ENCODE results near the gene DSG1. TPM values are rescaled to one million over a fixed set of nuclear protein-coding genes. Genes with fewer than 3 reads are reported as not detected.

Gene DSG1
- total and polyA plus RNA-seq, 2 of the 13 experiments (the other 11 are each of a cell fraction or from before 2014, with no cell fraction given), result 0.04 TPM; not detected in 1

- TF ChIP-seq SMAD1 (CRISPR knock-in tag; IDR thresholded peaks at IDR 0.05; ENCODE audit: borderline replicate concordance, low read depth) (no peak), ZNF740 (CRISPR knock-in tag; IDR thresholded peaks at IDR 0.05) (no peak), HDAC1 (CRISPR knock-in tag; IDR thresholded peaks at IDR 0.05) (peak; percentile 64), MEIS1 (CRISPR knock-in tag; IDR thresholded peaks at IDR 0.05; ENCODE audit: borderline replicate concordance) (no peak), NONO (IDR thresholded peaks at IDR 0.05) (no peak), NONO (CRISPR knock-in tag; conservative IDR thresholded peaks at IDR 0.05) (no peak), ZNF558 (CRISPR knock-in tag; IDR thresholded peaks at IDR 0.05; ENCODE audit: borderline replicate concordance) (no peak), ATF4 (CRISPR knock-in tag; IDR thresholded peaks at IDR 0.05) (peak in 1 of 2 experiments; percentile 42; a peak in 1 of 4 replicates), ZNF569 (CRISPR knock-in tag; IDR thresholded peaks at IDR 0.05; ENCODE audit: borderline replicate concordance) (no peak), ELF4 (CRISPR knock-in tag; IDR thresholded peaks at IDR 0.05; ENCODE audit: borderline replicate concordance) (no peak)
- TF ChIP-seq, protein P1, sequence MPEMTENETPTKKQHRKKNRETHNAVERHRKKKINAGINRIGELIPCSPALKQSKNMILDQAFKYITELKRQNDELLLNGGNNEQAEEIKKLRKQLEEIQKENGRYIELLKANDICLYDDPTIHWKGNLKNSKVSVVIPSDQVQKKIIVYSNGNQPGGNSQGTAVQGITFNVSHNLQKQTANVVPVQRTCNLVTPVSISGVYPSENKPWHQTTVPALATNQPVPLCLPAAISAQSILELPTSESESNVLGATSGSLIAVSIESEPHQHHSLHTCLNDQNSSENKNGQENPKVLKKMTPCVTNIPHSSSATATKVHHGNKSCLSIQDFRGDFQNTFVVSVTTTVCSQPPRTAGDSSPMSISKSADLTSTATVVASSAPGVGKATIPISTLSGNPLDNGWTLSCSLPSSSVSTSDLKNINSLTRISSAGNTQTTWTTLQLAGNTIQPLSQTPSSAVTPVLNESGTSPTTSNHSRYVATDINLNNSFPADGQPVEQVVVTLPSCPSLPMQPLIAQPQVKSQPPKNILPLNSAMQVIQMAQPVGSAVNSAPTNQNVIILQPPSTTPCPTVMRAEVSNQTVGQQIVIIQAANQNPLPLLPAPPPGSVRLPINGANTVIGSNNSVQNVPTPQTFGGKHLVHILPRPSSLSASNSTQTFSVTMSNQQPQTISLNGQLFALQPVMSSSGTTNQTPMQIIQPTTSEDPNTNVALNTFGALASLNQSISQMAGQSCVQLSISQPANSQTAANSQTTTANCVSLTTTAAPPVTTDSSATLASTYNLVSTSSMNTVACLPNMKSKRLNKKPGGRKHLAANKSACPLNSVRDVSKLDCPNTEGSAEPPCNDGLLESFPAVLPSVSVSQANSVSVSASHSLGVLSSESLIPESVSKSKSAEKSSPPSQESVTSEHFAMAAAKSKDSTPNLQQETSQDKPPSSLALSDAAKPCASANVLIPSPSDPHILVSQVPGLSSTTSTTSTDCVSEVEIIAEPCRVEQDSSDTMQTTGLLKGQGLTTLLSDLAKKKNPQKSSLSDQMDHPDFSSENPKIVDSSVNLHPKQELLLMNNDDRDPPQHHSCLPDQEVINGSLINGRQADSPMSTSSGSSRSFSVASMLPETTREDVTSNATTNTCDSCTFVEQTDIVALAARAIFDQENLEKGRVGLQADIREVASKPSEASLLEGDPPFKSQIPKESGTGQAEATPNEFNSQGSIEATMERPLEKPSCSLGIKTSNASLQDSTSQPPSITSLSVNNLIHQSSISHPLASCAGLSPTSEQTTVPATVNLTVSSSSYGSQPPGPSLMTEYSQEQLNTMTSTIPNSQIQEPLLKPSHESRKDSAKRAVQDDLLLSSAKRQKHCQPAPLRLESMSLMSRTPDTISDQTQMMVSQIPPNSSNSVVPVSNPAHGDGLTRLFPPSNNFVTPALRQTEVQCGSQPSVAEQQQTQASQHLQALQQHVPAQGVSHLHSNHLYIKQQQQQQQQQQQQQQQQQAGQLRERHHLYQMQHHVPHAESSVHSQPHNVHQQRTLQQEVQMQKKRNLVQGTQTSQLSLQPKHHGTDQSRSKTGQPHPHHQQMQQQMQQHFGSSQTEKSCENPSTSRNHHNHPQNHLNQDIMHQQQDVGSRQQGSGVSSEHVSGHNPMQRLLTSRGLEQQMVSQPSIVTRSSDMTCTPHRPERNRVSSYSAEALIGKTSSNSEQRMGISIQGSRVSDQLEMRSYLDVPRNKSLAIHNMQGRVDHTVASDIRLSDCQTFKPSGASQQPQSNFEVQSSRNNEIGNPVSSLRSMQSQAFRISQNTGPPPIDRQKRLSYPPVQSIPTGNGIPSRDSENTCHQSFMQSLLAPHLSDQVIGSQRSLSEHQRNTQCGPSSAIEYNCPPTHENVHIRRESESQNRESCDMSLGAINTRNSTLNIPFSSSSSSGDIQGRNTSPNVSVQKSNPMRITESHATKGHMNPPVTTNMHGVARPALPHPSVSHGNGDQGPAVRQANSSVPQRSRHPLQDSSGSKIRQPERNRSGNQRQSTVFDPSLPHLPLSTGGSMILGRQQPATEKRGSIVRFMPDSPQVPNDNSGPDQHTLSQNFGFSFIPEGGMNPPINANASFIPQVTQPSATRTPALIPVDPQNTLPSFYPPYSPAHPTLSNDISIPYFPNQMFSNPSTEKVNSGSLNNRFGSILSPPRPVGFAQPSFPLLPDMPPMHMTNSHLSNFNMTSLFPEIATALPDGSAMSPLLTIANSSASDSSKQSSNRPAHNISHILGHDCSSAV (CRISPR knock-in tag; IDR thresholded peaks at IDR 0.05; ENCODE audit: borderline replicate concordance), result no peak
- TF ChIP-seq, protein P2, sequence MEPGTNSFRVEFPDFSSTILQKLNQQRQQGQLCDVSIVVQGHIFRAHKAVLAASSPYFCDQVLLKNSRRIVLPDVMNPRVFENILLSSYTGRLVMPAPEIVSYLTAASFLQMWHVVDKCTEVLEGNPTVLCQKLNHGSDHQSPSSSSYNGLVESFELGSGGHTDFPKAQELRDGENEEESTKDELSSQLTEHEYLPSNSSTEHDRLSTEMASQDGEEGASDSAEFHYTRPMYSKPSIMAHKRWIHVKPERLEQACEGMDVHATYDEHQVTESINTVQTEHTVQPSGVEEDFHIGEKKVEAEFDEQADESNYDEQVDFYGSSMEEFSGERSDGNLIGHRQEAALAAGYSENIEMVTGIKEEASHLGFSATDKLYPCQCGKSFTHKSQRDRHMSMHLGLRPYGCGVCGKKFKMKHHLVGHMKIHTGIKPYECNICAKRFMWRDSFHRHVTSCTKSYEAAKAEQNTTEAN (CRISPR knock-in tag; conservative IDR thresholded peaks at IDR 0.05), result no peak
- TF ChIP-seq, protein P3, sequence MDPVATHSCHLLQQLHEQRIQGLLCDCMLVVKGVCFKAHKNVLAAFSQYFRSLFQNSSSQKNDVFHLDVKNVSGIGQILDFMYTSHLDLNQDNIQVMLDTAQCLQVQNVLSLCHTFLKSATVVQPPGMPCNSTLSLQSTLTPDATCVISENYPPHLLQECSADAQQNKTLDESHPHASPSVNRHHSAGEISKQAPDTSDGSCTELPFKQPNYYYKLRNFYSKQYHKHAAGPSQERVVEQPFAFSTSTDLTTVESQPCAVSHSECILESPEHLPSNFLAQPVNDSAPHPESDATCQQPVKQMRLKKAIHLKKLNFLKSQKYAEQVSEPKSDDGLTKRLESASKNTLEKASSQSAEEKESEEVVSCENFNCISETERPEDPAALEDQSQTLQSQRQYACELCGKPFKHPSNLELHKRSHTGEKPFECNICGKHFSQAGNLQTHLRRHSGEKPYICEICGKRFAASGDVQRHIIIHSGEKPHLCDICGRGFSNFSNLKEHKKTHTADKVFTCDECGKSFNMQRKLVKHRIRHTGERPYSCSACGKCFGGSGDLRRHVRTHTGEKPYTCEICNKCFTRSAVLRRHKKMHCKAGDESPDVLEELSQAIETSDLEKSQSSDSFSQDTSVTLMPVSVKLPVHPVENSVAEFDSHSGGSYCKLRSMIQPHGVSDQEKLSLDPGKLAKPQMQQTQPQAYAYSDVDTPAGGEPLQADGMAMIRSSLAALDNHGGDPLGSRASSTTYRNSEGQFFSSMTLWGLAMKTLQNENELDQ (CRISPR knock-in tag; IDR thresholded peaks at IDR 0.05; ENCODE audit: borderline replicate concordance), result no peak
Observed at GRCh38 chr18:31396796-31397612, 79.0 kb downstream of the DSG1 start (continued).
